ENCODE measurements around the gene OGFOD2.

DNA sequence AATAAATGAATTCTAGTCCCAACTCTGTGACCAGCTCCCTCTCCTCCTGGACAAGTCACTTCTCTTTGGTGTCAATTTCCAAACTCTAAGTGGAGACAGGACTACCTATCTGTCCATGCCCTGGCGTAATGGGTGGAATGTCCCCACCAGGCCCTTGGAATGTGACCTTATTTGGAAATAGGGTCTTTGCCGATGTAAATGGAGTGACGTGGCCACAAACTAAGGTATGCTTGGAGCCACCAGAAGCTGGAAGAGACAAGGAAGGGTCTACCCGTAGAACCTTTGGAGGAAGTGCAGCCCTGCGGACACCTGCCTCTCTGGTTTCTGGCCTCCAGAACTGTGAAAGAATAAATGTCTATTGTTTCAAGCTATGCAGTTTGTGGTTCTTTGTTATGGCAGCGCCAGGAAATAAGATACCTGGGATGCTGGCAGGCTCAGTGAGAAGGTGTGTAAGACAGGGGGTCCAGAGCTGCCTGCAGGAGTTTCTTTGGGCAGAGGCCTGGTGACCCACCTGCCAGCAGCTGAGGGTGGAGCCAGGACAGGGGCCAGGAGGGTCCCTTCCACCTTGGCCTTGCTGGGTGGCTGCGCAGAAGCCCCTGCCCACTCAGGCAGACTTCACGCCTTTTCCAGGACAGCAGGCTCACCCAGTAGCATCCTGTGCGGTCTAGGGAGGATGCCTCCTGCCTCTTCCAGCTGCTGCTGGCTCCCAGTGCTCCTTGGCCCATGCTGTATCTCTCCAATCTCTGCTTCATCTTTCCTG lies 51.2 kb downstream of the OGFOD2 start:
- no peak for TF ChIP-seq SNAI2 (CRISPR knock-in tag; IDR thresholded peaks at IDR 0.05)
- no peak for TF ChIP-seq ZFP30 (CRISPR knock-in tag; IDR thresholded peaks at IDR 0.05)
- TF ChIP-seq, protein P1, sequence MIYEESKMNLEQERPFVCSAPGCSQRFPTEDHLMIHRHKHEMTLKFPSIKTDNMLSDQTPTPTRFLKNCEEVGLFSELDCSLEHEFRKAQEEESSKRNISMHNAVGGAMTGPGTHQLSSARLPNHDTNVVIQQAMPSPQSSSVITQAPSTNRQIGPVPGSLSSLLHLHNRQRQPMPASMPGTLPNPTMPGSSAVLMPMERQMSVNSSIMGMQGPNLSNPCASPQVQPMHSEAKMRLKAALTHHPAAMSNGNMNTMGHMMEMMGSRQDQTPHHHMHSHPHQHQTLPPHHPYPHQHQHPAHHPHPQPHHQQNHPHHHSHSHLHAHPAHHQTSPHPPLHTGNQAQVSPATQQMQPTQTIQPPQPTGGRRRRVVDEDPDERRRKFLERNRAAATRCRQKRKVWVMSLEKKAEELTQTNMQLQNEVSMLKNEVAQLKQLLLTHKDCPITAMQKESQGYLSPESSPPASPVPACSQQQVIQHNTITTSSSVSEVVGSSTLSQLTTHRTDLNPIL (CRISPR knock-in tag; IDR thresholded peaks at IDR 0.05; ENCODE audit: low read depth): no peak
- no peak for TF ChIP-seq TOX (CRISPR knock-in tag; IDR thresholded peaks at IDR 0.05; ENCODE audit: borderline replicate concordance)
- TF ChIP-seq ZFP3 (CRISPR knock-in tag; IDR thresholded peaks at IDR 0.05): no peak
